ENCODE results near the gene MSH5.
"Not testable (repeated sequence)": the region's sequence is repeated elsewhere in the genome, so short reads cannot be mapped to it uniquely, and the experiment has no call there.

MSH5 gene

GRCh38 chr6:31779908-31780307 lies 40.1 kb downstream of the MSH5 start:
- no peak for DNase-seq

GRCh38 chr6:31780507-31781243 lies 40.9 kb downstream of the MSH5 start:
- no peak for DNase-seq

- DNase-seq: no peak
Observed at GRCh38 chr6:31781244-31782125, 41.7 kb downstream of the MSH5 start.

GRCh38 chr6:31782126-31782855 lies 42.5 kb downstream of the MSH5 start:
- DNase-seq: no peak

GRCh38 chr6:31784098-31784925 lies 44.5 kb downstream of the MSH5 start:
- no peak for DNase-seq

- DNase-seq: no peak
Observed at GRCh38 chr6:31785475-31785874, 45.7 kb downstream of the MSH5 start.

- DNase-seq: peak; percentile 64
Observed at GRCh38 chr6:31791324-31792089, 51.7 kb downstream of the MSH5 start.

GRCh38 chr6:31792090-31792374 lies 52.2 kb downstream of the MSH5 start:
- DNase-seq: no peak

- DNase-seq: no peak
Observed at GRCh38 chr6:31792761-31793171, 53.0 kb downstream of the MSH5 start.

- not testable (repeated sequence) for DNase-seq
Observed at GRCh38 chr6:31793927-31794245, 54.1 kb downstream of the MSH5 start.

- peak; percentile 64 for DNase-seq
Observed at GRCh38 chr6:31794294-31794865, 54.6 kb downstream of the MSH5 start.

- DNase-seq: peak; percentile 66
Observed at GRCh38 chr6:31794866-31795615, 55.2 kb downstream of the MSH5 start.

- DNase-seq: peak; percentile 96
Observed at GRCh38 chr6:31795616-31796298, 56.0 kb downstream of the MSH5 start, which contains the start of gene VARS1. VARS1 (minus strand) TSS chr6:31795752; CDS start chr6:31795217, 535 bp downstream.

- no peak for DNase-seq
Observed at GRCh38 chr6:31796993-31797385, 57.2 kb downstream of the MSH5 start.

- no peak for DNase-seq
Observed at GRCh38 chr6:31797588-31797987, 57.8 kb downstream of the MSH5 start.

- no peak for DNase-seq
Observed at GRCh38 chr6:31799781-31800180, 60.0 kb downstream of the MSH5 start.

GRCh38 chr6:31801031-31801927 lies 61.5 kb downstream of the MSH5 start:
- DNase-seq: not testable (repeated sequence)

GRCh38 chr6:31805939-31806469 lies 66.2 kb downstream of the MSH5 start:
- DNase-seq: peak; percentile 45

Data from NCI-H69 (cell line).